ENCODE results near the gene NEXN. TPM values are rescaled to one million over a fixed set of nuclear protein-coding genes. Genes with fewer than 3 reads are reported as not detected.

NEXN gene
- total RNA-seq, 4 donors from 2014 or later: 0.76 to 34.1 (median 8.2) TPM

- 92 to 97% methylated on average over 2 of the region's 2 CpGs for WGBS, 2 donors
- intact Hi-C loops (cut with DNase I): no loop called here
- H3K4me3 ChIP-seq: no peak overlapping the region
- TF ChIP-seq POLR2A (IDR thresholded peaks at IDR 0.05) (no peak), CTCF (IDR thresholded peaks at IDR 0.05) (no peak)
- peaks cover 0 to 8% (median 0%) of the 10 kb centered on the region in 3 donors for H3K4me1 ChIP-seq
- H3K9me3 ChIP-seq: no peaks in the 10 kb centered on the region
- H3K27ac ChIP-seq: no peak overlapping the region
- no peak for DNase-seq
- no peaks in the 10 kb centered on the region for H3K27me3 ChIP-seq
- H3K36me3 ChIP-seq: peaks cover 14 to 100% (median 48%) of the 10 kb centered on the region in 3 donors
These were observed 66.1 kb downstream of the NEXN start for GRCh38 chr1:77954521-77954920.

DNA sequence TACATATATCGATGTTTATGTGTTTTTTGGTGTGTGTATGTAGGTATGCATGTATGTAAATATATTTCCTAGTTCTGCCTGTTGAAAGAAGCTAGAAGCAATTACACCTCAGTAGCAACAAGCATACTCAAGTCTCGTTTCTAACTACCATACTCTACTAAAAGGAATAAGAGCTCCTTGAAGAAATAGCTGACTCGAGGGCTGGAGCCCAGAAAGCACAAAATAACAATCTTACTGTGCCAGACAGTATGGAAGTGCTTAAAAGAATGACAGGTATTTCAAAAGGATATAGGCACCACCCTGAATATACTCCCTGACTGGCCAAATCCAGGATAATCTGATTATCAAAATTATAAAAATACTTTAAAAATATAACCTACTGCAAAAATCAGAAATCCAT is 67.3 kb downstream of the NEXN start:
- intact Hi-C loops (cut with DNase I): no loop called here
- TF ChIP-seq CTCF (IDR thresholded peaks at IDR 0.05): no peak
- TF ChIP-seq POLR2A (IDR thresholded peaks at IDR 0.05): no peak
- WGBS, 2 donors: 85 to 86% methylated on average over 3 of the region's 3 CpGs
- Histone ChIP-seq H3K9me3 (no peaks in the 10 kb centered on the region), H3K36me3 (peaks cover 14 to 100% (median 51%) of the 10 kb centered on the region in 3 donors), H3K27ac (no peak overlapping the region), H3K27me3 (no peaks in the 10 kb centered on the region), H3K4me1 (no peaks in the 10 kb centered on the region), H3K4me3 (no peak overlapping the region)
- no peak for DNase-seq

- 87 to 93% methylated on average over 3 of the region's 3 CpGs for WGBS, 2 donors
- Histone ChIP-seq H3K27me3 (no peaks in the 10 kb centered on the region), H3K4me3 (no peak overlapping the region), H3K4me1 (no peaks in the 10 kb centered on the region), H3K27ac (no peak overlapping the region), H3K36me3 (peaks cover 14 to 100% (median 54%) of the 10 kb centered on the region in 3 donors), H3K9me3 (no peaks in the 10 kb centered on the region)
- intact Hi-C loops (cut with DNase I): no loop called here
- no peak for DNase-seq
- TF ChIP-seq CTCF (IDR thresholded peaks at IDR 0.05) (no peak), POLR2A (IDR thresholded peaks at IDR 0.05) (no peak)
These were observed 68.0 kb downstream of the NEXN start for GRCh38 chr1:77956464-77956863.

DNA sequence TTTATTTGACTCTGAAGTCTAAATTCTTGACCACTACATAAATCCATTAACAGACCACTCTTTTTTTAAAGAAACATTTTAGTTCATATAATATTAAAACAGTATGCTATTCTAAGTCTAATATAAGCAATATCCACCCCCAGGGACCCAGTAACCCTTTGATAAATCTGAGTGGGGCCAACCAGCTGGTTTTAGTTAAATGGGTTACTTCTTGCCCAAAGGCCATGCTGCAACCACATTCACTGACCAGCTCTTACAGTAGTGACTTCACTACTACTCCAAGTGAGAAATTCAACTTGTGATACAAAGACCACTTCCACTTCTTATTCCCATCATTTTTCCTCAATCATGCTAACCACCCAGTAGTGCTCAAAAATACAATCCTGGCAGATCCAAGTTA is 70.0 kb downstream of the NEXN start:
- H3K4me3 ChIP-seq: no peak overlapping the region
- no peaks in the 10 kb centered on the region for H3K4me1 ChIP-seq
- intact Hi-C loops (cut with DNase I): no loop called here
- H3K27ac ChIP-seq: no peak overlapping the region
- TF ChIP-seq CTCF (IDR thresholded peaks at IDR 0.05) (no peak), POLR2A (IDR thresholded peaks at IDR 0.05) (no peak)
- DNase-seq: no peak
- H3K9me3 ChIP-seq: no peaks in the 10 kb centered on the region
- H3K27me3 ChIP-seq: no peaks in the 10 kb centered on the region
- peaks cover 6 to 100% (median 59%) of the 10 kb centered on the region in 3 donors for H3K36me3 ChIP-seq

DNA sequence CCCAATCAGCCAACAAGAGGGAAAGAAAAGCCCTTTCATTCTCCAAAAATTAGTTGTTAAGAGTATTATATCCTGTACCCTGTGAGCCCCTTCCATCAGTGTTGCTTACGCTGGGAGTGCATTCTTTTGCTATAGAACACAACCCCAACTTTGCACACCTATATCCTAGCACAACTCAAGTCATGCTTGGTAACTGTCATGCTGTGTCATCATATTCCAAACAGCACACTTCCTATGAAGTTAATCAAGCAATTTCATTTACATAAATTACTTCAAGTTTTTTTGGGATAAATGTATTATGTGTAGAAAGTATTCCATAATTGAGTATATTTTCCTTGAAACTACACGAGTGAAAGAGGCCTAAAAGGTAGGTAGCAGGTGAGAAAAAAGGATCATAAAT is 70.4 kb downstream of the NEXN start:
- Histone ChIP-seq H3K36me3 (peaks cover 6 to 100% (median 60%) of the 10 kb centered on the region in 3 donors), H3K4me3 (no peak overlapping the region), H3K4me1 (no peaks in the 10 kb centered on the region), H3K27ac (no peak overlapping the region), H3K9me3 (no peaks in the 10 kb centered on the region), H3K27me3 (no peaks in the 10 kb centered on the region)
- DNase-seq: no peak
- 87 to 93% methylated on average over 2 of the region's 2 CpGs for WGBS, 2 donors
- intact Hi-C loops (cut with DNase I): no loop called here
- TF ChIP-seq POLR2A (IDR thresholded peaks at IDR 0.05) (no peak), CTCF (IDR thresholded peaks at IDR 0.05) (no peak)
